ENCODE data around the gene HNRNPAB.
"Not testable (repeated sequence)": the region's sequence is repeated elsewhere in the genome, so short reads cannot be mapped to it uniquely, and the experiment has no call there.

The HNRNPAB gene

GRCh38 chr5:178196986-178197385 is 7.3 kb upstream of the HNRNPAB start (continued):
- no peak for TF ChIP-seq CREB5 (CRISPR knock-in tag; IDR thresholded peaks at IDR 0.05; ENCODE audit: low read depth)

- not testable (repeated sequence) for ATAC-seq
These were observed 6.2 kb upstream of the HNRNPAB start for GRCh38 chr5:178198151-178198550.

- TF ChIP-seq SNAI2 (CRISPR knock-in tag; IDR thresholded peaks at IDR 0.05) (no peak), CSDC2 (CRISPR knock-in tag; IDR thresholded peaks at IDR 0.05) (no peak), CSRNP3 (CRISPR knock-in tag; IDR thresholded peaks at IDR 0.05) (no peak), BACH2 (CRISPR knock-in tag; IDR thresholded peaks at IDR 0.05; ENCODE audit: borderline replicate concordance) (no peak)
- no peak for ATAC-seq
These were observed 5.6 kb upstream of the HNRNPAB start for GRCh38 chr5:178198706-178199105.

GRCh38 chr5:178199581-178200434 is 4.5 kb upstream of the HNRNPAB start:
- no peak for ATAC-seq
- TF ChIP-seq PPARA (CRISPR knock-in tag; IDR thresholded peaks at IDR 0.05; ENCODE audit: borderline replicate concordance) (no peak), OSR1 (CRISPR knock-in tag; IDR thresholded peaks at IDR 0.05) (no peak), TCF4 (CRISPR knock-in tag; IDR thresholded peaks at IDR 0.05; ENCODE audit: borderline replicate concordance) (no peak), ZC3H10 (CRISPR knock-in tag; IDR thresholded peaks at IDR 0.05) (no peak), ZNF70 (CRISPR knock-in tag; IDR thresholded peaks at IDR 0.05) (no peak), BACH2 (CRISPR knock-in tag; IDR thresholded peaks at IDR 0.05; ENCODE audit: borderline replicate concordance) (no peak), ISL1 (CRISPR knock-in tag; IDR thresholded peaks at IDR 0.05) (no peak), ESRRG (CRISPR knock-in tag; IDR thresholded peaks at IDR 0.05) (no peak), ZNF565 (CRISPR knock-in tag; conservative IDR thresholded peaks at IDR 0.05; ENCODE audit: low read depth) (no peak), CSRNP3 (CRISPR knock-in tag; IDR thresholded peaks at IDR 0.05) (no peak), PATZ1 (CRISPR knock-in tag; IDR thresholded peaks at IDR 0.05; ENCODE audit: borderline replicate concordance) (no peak), TSHZ2 (CRISPR knock-in tag; IDR thresholded peaks at IDR 0.05) (no peak), POU6F1 (CRISPR knock-in tag; IDR thresholded peaks at IDR 0.05; ENCODE audit: borderline replicate concordance, low read depth) (no peak), CSDC2 (CRISPR knock-in tag; IDR thresholded peaks at IDR 0.05) (no peak), SNAI2 (CRISPR knock-in tag; IDR thresholded peaks at IDR 0.05) (no peak), CREB5 (CRISPR knock-in tag; IDR thresholded peaks at IDR 0.05; ENCODE audit: low read depth) (no peak)
